ENCODE data around the gene MAN1C1. TPM values are rescaled to one million over a fixed set of nuclear protein-coding genes. Genes with fewer than 3 reads are reported as not detected.

MAN1C1 gene
- total RNA-seq (31.7 TPM), polyA plus RNA-seq (ENCODE audit: insufficient read depth, low read depth, low replicate concordance) (65.5 TPM)
- long read RNA-seq, donor 1, full-length matches to known transcripts = 3 of 3 reads
- long read RNA-seq, donor 1, partial matches to known transcripts = 0 of 3 reads
- long read RNA-seq, donor 1, other reads (novel, unspliced or antisense) = 0 of 3 reads
- long read RNA-seq, donor 2, full-length matches to known transcripts = 5 of 964 reads
- long read RNA-seq, donor 2, partial matches to known transcripts = 599 of 964 reads
- long read RNA-seq, donor 2, other reads (novel, unspliced or antisense) = 360 of 964 reads
- long read RNA-seq, donor 3, full-length matches to known transcripts = 3 of 10 reads
- long read RNA-seq, donor 3, partial matches to known transcripts = 7 of 10 reads
- long read RNA-seq, donor 3, other reads (novel, unspliced or antisense) = 0 of 10 reads
- long read RNA-seq, donor 4, full-length matches to known transcripts = 5 of 5 reads
- long read RNA-seq, donor 4, partial matches to known transcripts = 0 of 5 reads
- long read RNA-seq, donor 4, other reads (novel, unspliced or antisense) = 0 of 5 reads
- long read RNA-seq, donor 5 = 0 reads
- long read RNA-seq, donor 6, partial matches to known transcripts = 0 of 1 reads
- long read RNA-seq, donor 6, other reads (novel, unspliced or antisense) = 0 of 1 reads
- long read RNA-seq, donor 7, full-length matches to known transcripts = 30 of 52 reads
- long read RNA-seq, donor 7, partial matches to known transcripts = 14 of 52 reads
- long read RNA-seq, donor 7, other reads (novel, unspliced or antisense) = 8 of 52 reads
- long read RNA-seq, donor 8, full-length matches to known transcripts = 3 of 3 reads
- long read RNA-seq, donor 8, partial matches to known transcripts = 0 of 3 reads
- long read RNA-seq, donor 8, other reads (novel, unspliced or antisense) = 0 of 3 reads
- long read RNA-seq, donor 9 = 0 reads
- long read RNA-seq, donor 10, full-length matches to known transcripts = 6 of 6 reads
- long read RNA-seq, donor 10, partial matches to known transcripts = 0 of 6 reads
- long read RNA-seq, donor 10, other reads (novel, unspliced or antisense) = 0 of 6 reads

- Histone ChIP-seq H3K27me3 (ENCODE audit: control insufficient read depth, insufficient read depth, low read length) (peaks cover 2% of the 10 kb centered on the region), H3K4me1 (ENCODE audit: control insufficient read depth in 2 of 3, insufficient read depth in 2 of 3, low read depth in 1 of 3, low read length in 3 of 3) (peaks cover 0 to 22% (median 9%) of the 10 kb centered on the region in 3 donors), H3K9me3 (ENCODE audit: control insufficient read depth in 2 of 3, insufficient read depth in 1 of 3, low read length in 3 of 3) (no peaks in the 10 kb centered on the region), H3K27ac (ENCODE audit: low read depth in 2 of 2, low read length in 2 of 2) (peak within 1 kb of the TSS; percentile 58 to 74), H3K9ac (ENCODE audit: low read length in 3 of 3) (peak within 1 kb of the TSS in 2 of 3 donors; percentile 41 to 55), H3K4me3 (ENCODE audit: low read length in 3 of 3) (peak within 1 kb of the TSS in 2 of 3 donors; percentile 57 to 65), H3K36me3 (ENCODE audit: control insufficient read depth in 2 of 3, insufficient read depth in 3 of 3, low read length in 3 of 3) (no peaks in the 10 kb centered on the region)
- no peak for FAIRE-seq
- DNase-seq = peak; percentile 87 to 96 (median 92)
- intact Hi-C loops (cut with DNase I) = loop anchor here (10.0 kb wide), 1 partner anchor 178 kb away; no protein-coding TSS in a partner anchor
- TF ChIP-seq CTCF (IDR thresholded peaks at IDR 0.05; ENCODE audit: borderline replicate concordance, extremely low read depth, insufficient read depth) = peak; percentile 25
These were observed at the start of gene MAN1C1 for GRCh38 chr1:25616095-25616986. Gene MAN1C1 (plus strand): TSS chr1:25616791. CDS start chr1:25617798, 1,007 bp downstream.

- H3K27ac ChIP-seq (ENCODE audit: low read depth in 2 of 2, low read length in 2 of 2) = peak overlapping the region; percentile 43 to 63
- no peak overlapping the region for H3K9ac ChIP-seq (ENCODE audit: low read length in 3 of 3)
- H3K36me3 ChIP-seq (ENCODE audit: control insufficient read depth in 2 of 3, insufficient read depth in 3 of 3, low read length in 3 of 3) = peaks cover 0 to 9% (median 2%) of the 10 kb centered on the region in 3 donors
- H3K4me1 ChIP-seq (ENCODE audit: control insufficient read depth in 2 of 3, insufficient read depth in 2 of 3, low read depth in 1 of 3, low read length in 3 of 3) = peaks cover 0 to 9% (median 2%) of the 10 kb centered on the region in 3 donors
- no peaks in the 10 kb centered on the region for H3K27me3 ChIP-seq (ENCODE audit: control insufficient read depth, insufficient read depth, low read length)
- no peak for FAIRE-seq
- no peak for DNase-seq
- H3K9me3 ChIP-seq (ENCODE audit: control insufficient read depth in 2 of 3, insufficient read depth in 1 of 3, low read length in 3 of 3) = no peaks in the 10 kb centered on the region
- intact Hi-C loops (cut with DNase I) = no loop called here
- no peak for TF ChIP-seq CTCF (IDR thresholded peaks at IDR 0.05; ENCODE audit: borderline replicate concordance, extremely low read depth, insufficient read depth)
- no peak overlapping the region for H3K4me3 ChIP-seq (ENCODE audit: low read length in 3 of 3)
These were observed 48.9 kb upstream of the MAN1C1 start for GRCh38 chr1:25567710-25568089.

Measured in kidney (tissue), 22 donors.